Measurements from ENCODE around the gene PRMT1.
A peak's percentile ranks its signal among the peaks of the same experiment; 100 is the strongest.

PRMT1 gene

GRCh38 chr19:49690656-49691242 lies 13.7 kb downstream of the PRMT1 start, which contains the start of gene CPT1C:
CPT1C (plus strand) TSS chr19:49691116; CDS start chr19:49692253, 1,137 bp downstream.
- Histone ChIP-seq H3K36me3 (peaks cover 5 to 44% (median 36%) of the 10 kb centered on the region in 11 experiments; a peak in 21 of 22 replicates), H3K9me3 (replicated peaks in 1 of 11) (no peaks in the 10 kb centered on the region), H3K4me1 (peaks cover 37 to 65% (median 54%) of the 10 kb centered on the region in 10 experiments), H3K27me3 (peaks cover 21 to 35% (median 30%) of the 10 kb centered on the region in 11 experiments), H4K20me1 (peaks cover 0 to 48% (median 41%) of the 10 kb centered on the region in 11 experiments; a peak in 17 of 22 replicates), H3K27ac (no peak within 1 kb of the TSS), H3K4me2 (peak within 1 kb of the TSS; percentile 68 to 95 (median 80)), H3K4me3 (peak within 1 kb of the TSS; percentile 22 to 56 (median 37); a peak in 17 of 20 replicates), H3K9ac (peak within 1 kb of the TSS in 8 of 11 experiments; percentile 5 to 42 (median 28); a peak in 9 of 22 replicates)
- no peak for TF ChIP-seq Cebpa-rat (IDR thresholded peaks at IDR 0.05)

GRCh38 chr19:49691243-49692146 lies 14.4 kb downstream of the PRMT1 start:
- no peak overlapping the region for H3K27ac ChIP-seq
- peak overlapping the region in 2 of 11 experiments; percentile 7 to 21; a peak in 3 of 22 replicates for H3K9ac ChIP-seq
- peaks cover 21 to 35% (median 30%) of the 10 kb centered on the region in 11 experiments for H3K27me3 ChIP-seq
- H3K36me3 ChIP-seq = peaks cover 0 to 36% (median 29%) of the 10 kb centered on the region in 11 experiments; a peak in 20 of 22 replicates
- H3K4me1 ChIP-seq = peaks cover 37 to 58% (median 50%) of the 10 kb centered on the region in 10 experiments
- H3K9me3 ChIP-seq (replicated peaks in 1 of 11) = no peaks in the 10 kb centered on the region
- peak overlapping the region; percentile 68 to 95 (median 80) for H3K4me2 ChIP-seq
- H4K20me1 ChIP-seq = peaks cover 0 to 41% (median 34%) of the 10 kb centered on the region in 11 experiments; a peak in 17 of 22 replicates
- peak overlapping the region in 9 of 10 experiments; percentile 22 to 56 (median 38); a peak in 16 of 20 replicates for H3K4me3 ChIP-seq
- TF ChIP-seq Cebpa-rat (IDR thresholded peaks at IDR 0.05) = no peak

GRCh38 chr19:49692147-49692506 lies 15.1 kb downstream of the PRMT1 start:
- H3K27ac ChIP-seq = no peak overlapping the region
- no peak overlapping the region for H3K4me3 ChIP-seq
- H3K9ac ChIP-seq = no peak overlapping the region
- peak overlapping the region in 3 of 11 experiments; percentile 15 to 40 (median 18); a peak in 4 of 22 replicates for H3K4me2 ChIP-seq
- H3K36me3 ChIP-seq = peaks cover 0 to 32% (median 26%) of the 10 kb centered on the region in 11 experiments; a peak in 20 of 22 replicates
- no peaks in the 10 kb centered on the region for H3K9me3 ChIP-seq (replicated peaks in 1 of 11)
- peaks cover 33 to 57% (median 46%) of the 10 kb centered on the region in 10 experiments for H3K4me1 ChIP-seq
- H4K20me1 ChIP-seq = peaks cover 0 to 37% (median 33%) of the 10 kb centered on the region in 11 experiments; a peak in 17 of 22 replicates
- H3K27me3 ChIP-seq = peaks cover 21 to 35% (median 30%) of the 10 kb centered on the region in 11 experiments
- no peak for TF ChIP-seq Cebpa-rat (IDR thresholded peaks at IDR 0.05)

GRCh38 chr19:49696115-49696514 lies 19.0 kb downstream of the PRMT1 start:
- Histone ChIP-seq H3K9me3 (replicated peaks in 1 of 11) (no peaks in the 10 kb centered on the region), H3K27ac (no peak overlapping the region), H3K4me2 (no peak overlapping the region), H3K36me3 (no peaks in the 10 kb centered on the region), H4K20me1 (no peaks in the 10 kb centered on the region; a peak in 1 of 22 replicates), H3K4me1 (peaks cover 1 to 17% (median 7%) of the 10 kb centered on the region in 10 experiments; a peak in 17 of 20 replicates), H3K4me3 (no peak overlapping the region), H3K9ac (no peak overlapping the region), H3K27me3 (peaks cover 4 to 9% (median 6%) of the 10 kb centered on the region in 11 experiments)
- no peak for TF ChIP-seq Cebpa-rat (IDR thresholded peaks at IDR 0.05)

- Histone ChIP-seq H3K4me2 (no peak overlapping the region), H4K20me1 (no peaks in the 10 kb centered on the region), H3K27me3 (peaks cover 0 to 2% (median 0%) of the 10 kb centered on the region in 11 experiments; a peak in 3 of 22 replicates), H3K4me3 (no peak overlapping the region), H3K9ac (no peak overlapping the region), H3K9me3 (replicated peaks in 1 of 11) (no peaks in the 10 kb centered on the region), H3K4me1 (peaks cover 0 to 12% (median under 1%) of the 10 kb centered on the region in 10 experiments; a peak in 4 of 20 replicates), H3K27ac (no peak overlapping the region), H3K36me3 (no peaks in the 10 kb centered on the region)
- no peak for TF ChIP-seq Cebpa-rat (IDR thresholded peaks at IDR 0.05)
Measured at GRCh38 chr19:49696865-49697264, 19.8 kb downstream of the PRMT1 start.

- no peaks in the 10 kb centered on the region for H3K27me3 ChIP-seq
- no peak overlapping the region for H3K9ac ChIP-seq
- no peaks in the 10 kb centered on the region for H3K9me3 ChIP-seq (replicated peaks in 1 of 11)
- H3K4me3 ChIP-seq = no peak overlapping the region
- no peak overlapping the region for H3K27ac ChIP-seq
- H4K20me1 ChIP-seq = no peaks in the 10 kb centered on the region
- H3K4me1 ChIP-seq = peaks cover 0 to 8% (median 0%) of the 10 kb centered on the region in 10 experiments; a peak in 4 of 20 replicates
- no peak overlapping the region for H3K4me2 ChIP-seq
- H3K36me3 ChIP-seq = no peaks in the 10 kb centered on the region
- TF ChIP-seq Cebpa-rat (IDR thresholded peaks at IDR 0.05) = no peak
Measured at GRCh38 chr19:49699364-49699763, 22.3 kb downstream of the PRMT1 start.

- H3K27me3 ChIP-seq = no peaks in the 10 kb centered on the region
- H3K4me1 ChIP-seq = peaks cover 0 to 8% (median 0%) of the 10 kb centered on the region in 10 experiments; a peak in 4 of 20 replicates
- H3K36me3 ChIP-seq = no peaks in the 10 kb centered on the region
- no peak overlapping the region for H3K27ac ChIP-seq
- no peak overlapping the region for H3K4me3 ChIP-seq
- no peak overlapping the region for H3K9ac ChIP-seq
- no peaks in the 10 kb centered on the region for H3K9me3 ChIP-seq (replicated peaks in 1 of 11)
- TF ChIP-seq Cebpa-rat (IDR thresholded peaks at IDR 0.05) = no peak
- H3K4me2 ChIP-seq = no peak overlapping the region
- H4K20me1 ChIP-seq = no peaks in the 10 kb centered on the region
Measured at GRCh38 chr19:49700563-49700962, 23.5 kb downstream of the PRMT1 start.

GRCh38 chr19:49701271-49701786 lies 24.3 kb downstream of the PRMT1 start:
- Histone ChIP-seq H3K27me3 (no peaks in the 10 kb centered on the region), H3K36me3 (no peaks in the 10 kb centered on the region), H3K9me3 (replicated peaks in 1 of 11) (no peaks in the 10 kb centered on the region), H3K27ac (no peak overlapping the region), H3K4me2 (no peak overlapping the region), H3K4me1 (peaks cover 0 to 8% (median 0%) of the 10 kb centered on the region in 10 experiments; a peak in 4 of 20 replicates), H3K9ac (no peak overlapping the region), H4K20me1 (no peaks in the 10 kb centered on the region), H3K4me3 (no peak overlapping the region)
- no peak for TF ChIP-seq Cebpa-rat (IDR thresholded peaks at IDR 0.05)
